GM10266 (cell line): Measurements from ENCODE around the gene SOX6.

Source experiments
- DNase-seq: peaks from one replicate; pipeline ENCODE4 v3.0.0; 2012; ENCODE audit errors: extremely low spot score
- CTCF ChIP-seq: IDR thresholded peaks from 2 replicates; pipeline ENCODE4 v1.5.1; 2012; ENCODE audit warnings: mild to moderate bottlenecking, low read depth; ENCODE audit not compliant: control insufficient read depth, insufficient read depth; ENCODE audit errors: missing control alignments

The SOX6 gene

GRCh38 chr11:16215352-16215751 lies 141.0 kb downstream of the SOX6 start:
- TF ChIP-seq CTCF = no peak
- DNase-seq = no peak

GRCh38 chr11:16211407-16211806 lies 144.9 kb downstream of the SOX6 start:
- no peak for TF ChIP-seq CTCF
- DNase-seq = no peak

- no peak for DNase-seq
- TF ChIP-seq CTCF = no peak
Measured at GRCh38 chr11:16204261-16204660, 152.1 kb downstream of the SOX6 start.

GRCh38 chr11:16195651-16196050 lies 160.7 kb downstream of the SOX6 start:
- DNase-seq = no peak
- no peak for TF ChIP-seq CTCF

GRCh38 chr11:16194566-16194965 lies 161.8 kb downstream of the SOX6 start:
- DNase-seq = no peak
- no peak for TF ChIP-seq CTCF

GRCh38 chr11:16193897-16194381 lies 162.4 kb downstream of the SOX6 start:
- no peak for DNase-seq
- no peak for TF ChIP-seq CTCF

- no peak for DNase-seq
Measured at GRCh38 chr11:16191868-16192240, 164.5 kb downstream of the SOX6 start.

More at GRCh38 chr11:16191868-16192240, 164.5 kb downstream of the SOX6 start:
- no peak for TF ChIP-seq CTCF
